DND-41 (cell line): Measurements from ENCODE around the gene SUMO3.

Source experiments
- EZH2 ChIP-seq: IDR thresholded peaks from 3 replicates; pipeline ENCODE4 v1.6.1; 2012; ENCODE audit warnings: borderline replicate concordance, low read depth, mild to moderate bottlenecking, moderate library complexity, low read length, inconsistent platforms; ENCODE audit not compliant: severe bottlenecking
- TF ChIP-seq, protein P1 (sequence below): IDR thresholded peaks from 2 replicates; pipeline ENCODE4 v1.5.1; 2012; ENCODE audit warnings: borderline replicate concordance, low read length, moderate library complexity, mild to moderate bottlenecking; ENCODE audit not compliant: poor library complexity, severe bottlenecking; ENCODE audit errors: extremely low read depth

DNA sequence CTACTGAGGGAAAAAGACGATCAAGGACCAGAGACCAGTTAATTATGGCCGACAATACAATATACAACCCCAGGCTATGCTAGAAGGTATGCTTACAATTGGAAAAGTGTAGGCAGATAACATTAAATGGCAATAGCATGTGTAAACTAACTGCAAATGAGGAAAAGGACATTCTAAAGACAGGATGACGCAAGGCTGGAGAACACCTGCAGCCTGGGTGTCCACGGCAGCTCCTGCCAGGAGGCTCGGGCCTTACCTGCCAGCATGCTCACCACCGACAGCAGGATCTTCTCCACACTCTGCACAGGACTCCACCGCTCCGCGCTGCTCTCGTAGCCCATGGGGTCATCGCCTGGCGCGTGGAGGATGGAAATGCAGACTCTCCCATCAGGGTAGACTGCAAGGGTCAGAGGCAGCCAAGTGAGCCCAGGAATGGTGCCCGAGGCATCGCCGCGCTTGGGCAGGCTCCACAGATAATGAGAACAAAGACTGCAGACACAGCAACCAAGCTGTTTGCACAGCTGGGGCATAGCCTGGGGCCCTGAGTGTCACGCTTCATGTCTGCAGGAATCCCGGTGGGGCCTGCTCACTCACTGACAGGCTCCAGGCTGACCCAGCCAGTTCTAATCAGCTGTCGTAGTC is 44.5 kb downstream of the SUMO3 start:
- no peak for TF ChIP-seq EZH2
- TF ChIP-seq, protein P1, sequence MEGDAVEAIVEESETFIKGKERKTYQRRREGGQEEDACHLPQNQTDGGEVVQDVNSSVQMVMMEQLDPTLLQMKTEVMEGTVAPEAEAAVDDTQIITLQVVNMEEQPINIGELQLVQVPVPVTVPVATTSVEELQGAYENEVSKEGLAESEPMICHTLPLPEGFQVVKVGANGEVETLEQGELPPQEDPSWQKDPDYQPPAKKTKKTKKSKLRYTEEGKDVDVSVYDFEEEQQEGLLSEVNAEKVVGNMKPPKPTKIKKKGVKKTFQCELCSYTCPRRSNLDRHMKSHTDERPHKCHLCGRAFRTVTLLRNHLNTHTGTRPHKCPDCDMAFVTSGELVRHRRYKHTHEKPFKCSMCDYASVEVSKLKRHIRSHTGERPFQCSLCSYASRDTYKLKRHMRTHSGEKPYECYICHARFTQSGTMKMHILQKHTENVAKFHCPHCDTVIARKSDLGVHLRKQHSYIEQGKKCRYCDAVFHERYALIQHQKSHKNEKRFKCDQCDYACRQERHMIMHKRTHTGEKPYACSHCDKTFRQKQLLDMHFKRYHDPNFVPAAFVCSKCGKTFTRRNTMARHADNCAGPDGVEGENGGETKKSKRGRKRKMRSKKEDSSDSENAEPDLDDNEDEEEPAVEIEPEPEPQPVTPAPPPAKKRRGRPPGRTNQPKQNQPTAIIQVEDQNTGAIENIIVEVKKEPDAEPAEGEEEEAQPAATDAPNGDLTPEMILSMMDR = no peak
